Activated effector memory CD4-positive, alpha-beta T cell treated with anti-CD3 and anti-CD28 coated beads, Interleukin-2, amount 50 U/mL, for 16 hours (primary cell): ENCODE results near the gene HS3ST3B1.

ENCODE experiments used
- DNase-seq: peaks from one replicate; pipeline ENCODE4 v3.0.0-alpha.2; 2020

Gene HS3ST3B1

GRCh38 chr17:14359163-14360020 lies 58.5 kb downstream of the HS3ST3B1 start:
- DNase-seq = no peak

GRCh38 chr17:14360856-14361255 lies 60.0 kb downstream of the HS3ST3B1 start:
- DNase-seq = no peak

GRCh38 chr17:14361470-14361869 lies 60.6 kb downstream of the HS3ST3B1 start:
- no peak for DNase-seq

GRCh38 chr17:14361945-14362508 lies 61.1 kb downstream of the HS3ST3B1 start:
- DNase-seq = no peak

DNA sequence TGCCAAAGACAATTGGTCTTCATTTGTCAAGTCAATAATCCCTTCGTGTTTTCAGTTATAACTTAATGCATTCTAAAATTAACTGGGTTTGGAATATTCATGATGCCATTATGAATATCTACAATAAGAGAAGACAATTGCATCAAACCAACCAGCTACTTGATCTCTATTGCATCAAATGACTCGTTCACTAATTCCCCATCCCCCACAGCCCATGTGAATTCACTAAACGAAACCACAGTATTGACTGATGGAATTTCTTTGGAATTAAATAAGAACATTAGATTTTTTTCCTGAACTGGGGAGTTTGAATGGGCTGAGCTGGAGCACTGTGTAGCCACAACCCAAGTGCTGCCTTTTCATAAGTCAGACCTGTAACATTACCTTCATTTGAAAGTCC lies 65.3 kb downstream of the HS3ST3B1 start:
- DNase-seq = no peak

- DNase-seq = no peak
Measured at GRCh38 chr17:14372461-14372860, 71.6 kb downstream of the HS3ST3B1 start.

DNA sequence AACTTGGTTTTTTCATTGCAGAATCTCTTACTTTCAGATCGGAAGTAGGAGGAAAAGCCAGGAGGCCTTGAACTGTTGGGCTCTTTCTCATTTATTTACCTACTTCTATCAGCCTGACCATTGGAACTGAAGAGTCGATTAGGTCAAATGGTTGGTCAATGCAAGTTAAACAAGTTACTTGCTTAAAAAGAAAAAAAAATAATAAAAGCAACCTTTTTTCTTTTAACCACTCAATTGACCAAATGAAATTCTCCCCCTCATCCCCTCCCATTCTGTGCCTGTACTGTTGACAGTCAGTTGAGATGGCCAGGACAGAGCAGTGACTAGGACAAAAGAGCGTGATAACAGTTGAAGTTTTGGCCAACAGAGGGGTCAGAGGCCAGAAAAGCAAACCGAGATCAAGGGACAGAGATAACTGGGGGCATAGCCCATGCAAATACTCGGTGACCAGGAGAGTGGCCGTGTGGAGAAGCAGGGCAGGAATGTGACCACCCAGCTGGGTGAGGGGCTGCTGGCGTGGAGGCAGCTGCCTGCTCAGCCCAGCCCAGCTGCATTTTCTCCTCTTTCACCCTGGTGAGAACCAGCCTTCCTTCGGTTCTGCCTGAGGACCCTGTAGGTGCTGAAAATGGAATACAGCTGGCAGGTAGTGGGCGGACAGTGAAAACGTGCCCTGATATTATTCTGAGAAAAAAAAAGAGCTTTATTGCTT lies 72.2 kb downstream of the HS3ST3B1 start:
- no peak for DNase-seq

- DNase-seq = no peak
Measured at GRCh38 chr17:14373614-14374259, 72.9 kb downstream of the HS3ST3B1 start.

GRCh38 chr17:14374268-14374667 lies 73.4 kb downstream of the HS3ST3B1 start:
- DNase-seq = no peak

- DNase-seq = no peak
Measured at GRCh38 chr17:14376666-14377065, 75.8 kb downstream of the HS3ST3B1 start.

- no peak for DNase-seq
Measured at GRCh38 chr17:14381606-14382005, 80.7 kb downstream of the HS3ST3B1 start.

GRCh38 chr17:14387036-14387435 lies 86.2 kb downstream of the HS3ST3B1 start:
- no peak for DNase-seq

- no peak for DNase-seq
Measured at GRCh38 chr17:14389681-14390080, 88.8 kb downstream of the HS3ST3B1 start.

DNA sequence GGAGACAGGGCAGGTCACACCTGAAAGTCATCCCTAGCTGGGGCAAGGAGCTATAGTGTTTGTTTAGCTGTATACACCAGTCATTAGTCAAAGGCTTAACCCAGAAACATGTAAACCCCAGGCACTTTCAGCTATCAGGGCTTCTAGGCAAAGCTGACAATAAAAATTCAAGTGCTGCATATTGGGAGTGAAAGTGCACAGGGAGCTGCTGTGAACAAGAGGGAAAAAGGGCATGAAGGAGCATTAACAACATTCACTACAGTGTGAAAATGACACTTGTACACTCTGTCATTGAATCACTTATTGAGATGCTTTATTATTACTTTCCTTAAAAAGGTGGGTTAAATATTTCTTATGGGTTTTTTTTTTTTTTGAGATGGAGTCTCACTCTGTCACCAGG lies 92.8 kb downstream of the HS3ST3B1 start:
- DNase-seq = no peak

GRCh38 chr17:14395255-14395654 lies 94.4 kb downstream of the HS3ST3B1 start:
- no peak for DNase-seq

DNA sequence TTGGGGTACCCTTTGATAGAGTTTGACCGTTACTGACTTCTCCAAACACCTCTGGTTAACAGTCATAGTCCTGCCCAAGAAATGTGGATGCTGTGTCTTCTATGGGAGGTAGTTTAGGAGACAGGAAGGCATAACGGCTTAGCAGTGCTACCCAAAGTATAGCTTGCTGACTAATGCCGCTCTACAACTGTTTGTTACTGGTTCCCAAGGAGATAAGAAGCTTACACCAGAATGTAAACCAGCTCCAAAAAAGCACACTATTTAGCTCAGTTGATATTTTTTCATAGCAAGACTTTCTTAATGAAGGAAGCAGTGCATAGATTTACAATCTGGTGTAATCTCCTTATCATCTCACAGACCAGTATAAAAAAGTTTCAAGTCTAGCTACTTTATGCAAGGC lies 95.7 kb downstream of the HS3ST3B1 start:
- no peak for DNase-seq

DNA sequence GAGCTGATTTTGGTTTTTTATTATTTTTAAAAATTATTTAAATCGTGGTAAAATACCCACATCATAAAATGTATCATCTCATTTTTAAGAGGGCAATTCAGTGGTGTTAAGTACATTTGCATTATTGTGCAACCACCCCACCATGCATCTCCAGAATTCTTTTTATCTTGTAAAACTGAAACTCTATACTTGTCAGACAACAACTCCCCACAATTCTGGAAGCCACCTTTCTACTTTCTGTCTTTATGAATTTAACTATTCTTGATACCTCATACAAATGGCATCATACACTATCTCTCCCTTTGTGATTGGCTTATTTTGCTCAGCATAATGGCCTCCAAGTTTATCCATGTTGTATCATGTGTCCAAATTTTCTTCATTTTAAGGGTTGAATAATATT lies 97.9 kb downstream of the HS3ST3B1 start:
- DNase-seq = no peak
